Spleen (tissue), 7 donors: ENCODE results near the gene COG7.
"Not testable (repeated sequence)": the region's sequence is repeated elsewhere in the genome, so short reads cannot be mapped to it uniquely, and the experiment has no call there.

ENCODE experiments used
- POLR2A ChIP-seq, 3 donors: fragments of 450-650 bp; IDR thresholded peaks; one replicate each; pipeline ENCODE4 v1.5.1; 2017; ENCODE audit warnings: antibody characterized with exemption in 3 of 3, mild to moderate bottlenecking in 1 of 3
- POLR2AphosphoS5 ChIP-seq, 3 donors: sonication (generic); formaldehyde crosslinking; IDR thresholded peaks; one replicate each; pipeline ENCODE4 v1.5.1; 2017; ENCODE audit warnings: antibody characterized with exemption in 3 of 3
- TF ChIP-seq, protein P1 (sequence below), 11 experiments: fragments of 200-600 bp in 7 of 11; fragments of 450-650 bp in 4 of 11; sonication (generic) in 4 of 11; IDR thresholded peaks in 8 of 11; conservative IDR thresholded peaks in 3 of 11; 1 replicate in 7 of 11; 2 replicates in 4 of 11; pipeline versions ENCODE4 v1.4.0 to v1.8.0; 2016 to 2021; ENCODE audit warnings: antibody characterized with exemption in 11 of 11, inconsistent platforms in 4 of 11, mild to moderate bottlenecking in 1 of 11
- donor health status: DM: no; HTN: no; CAD: no; lungs with moderate emphysema.
- donor health status: DM: no; HTN: no; CAD: no.
- donor health status: DM: no; HTN: no; CAD: no.

DNA sequence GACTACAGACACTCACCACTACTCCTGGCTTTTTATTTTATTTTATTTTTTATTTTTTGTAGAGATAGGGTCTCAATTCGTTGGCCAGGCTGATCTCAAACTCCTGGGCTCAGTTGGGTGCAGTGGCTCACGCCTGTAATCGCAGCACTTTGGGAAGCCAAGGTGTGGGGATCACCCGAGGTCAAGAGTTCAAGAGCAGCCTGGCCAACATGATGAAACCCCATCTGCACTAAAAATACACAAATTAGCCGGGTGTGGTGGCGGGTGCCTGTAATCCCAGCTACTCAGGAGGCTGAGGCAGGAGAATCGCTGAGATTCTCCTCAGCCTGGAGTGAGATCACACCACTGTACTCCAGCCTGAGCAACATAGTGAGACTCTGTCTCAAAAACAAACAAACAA, 86.6 kb downstream of the COG7 start:
- TF ChIP-seq, protein P1, sequence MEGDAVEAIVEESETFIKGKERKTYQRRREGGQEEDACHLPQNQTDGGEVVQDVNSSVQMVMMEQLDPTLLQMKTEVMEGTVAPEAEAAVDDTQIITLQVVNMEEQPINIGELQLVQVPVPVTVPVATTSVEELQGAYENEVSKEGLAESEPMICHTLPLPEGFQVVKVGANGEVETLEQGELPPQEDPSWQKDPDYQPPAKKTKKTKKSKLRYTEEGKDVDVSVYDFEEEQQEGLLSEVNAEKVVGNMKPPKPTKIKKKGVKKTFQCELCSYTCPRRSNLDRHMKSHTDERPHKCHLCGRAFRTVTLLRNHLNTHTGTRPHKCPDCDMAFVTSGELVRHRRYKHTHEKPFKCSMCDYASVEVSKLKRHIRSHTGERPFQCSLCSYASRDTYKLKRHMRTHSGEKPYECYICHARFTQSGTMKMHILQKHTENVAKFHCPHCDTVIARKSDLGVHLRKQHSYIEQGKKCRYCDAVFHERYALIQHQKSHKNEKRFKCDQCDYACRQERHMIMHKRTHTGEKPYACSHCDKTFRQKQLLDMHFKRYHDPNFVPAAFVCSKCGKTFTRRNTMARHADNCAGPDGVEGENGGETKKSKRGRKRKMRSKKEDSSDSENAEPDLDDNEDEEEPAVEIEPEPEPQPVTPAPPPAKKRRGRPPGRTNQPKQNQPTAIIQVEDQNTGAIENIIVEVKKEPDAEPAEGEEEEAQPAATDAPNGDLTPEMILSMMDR (IDR thresholded peaks at IDR 0.05 in 8 of 11, conservative IDR thresholded peaks at IDR 0.05 in 3 of 11) = not testable (repeated sequence)
- not testable (repeated sequence) for TF ChIP-seq POLR2A, POLR2AphosphoS5 (IDR thresholded peaks at IDR 0.05)
